ENCODE data around the gene CCDC32. TPM values are rescaled to one million over a fixed set of nuclear protein-coding genes. Genes with fewer than 3 reads are reported as not detected.

The CCDC32 gene
- total and polyA plus RNA-seq, 2 of the 13 experiments (the other 11 are each of a cell fraction or from before 2014, with no cell fraction given) = 10.8 to 23.2 TPM

GRCh38 chr15:40569129-40569953, 4.5 kb upstream of the CCDC32 start, which contains the start of gene RPUSD2 (continued):
- TF ChIP-seq PRMT3 (CRISPR knock-in tag; IDR thresholded peaks at IDR 0.05; ENCODE audit: borderline replicate concordance, low read depth) (0 out of 2 replicates have a peak, but pooled peaks have one; percentile 29), GLMP (CRISPR knock-in tag; IDR thresholded peaks at IDR 0.05; ENCODE audit: borderline replicate concordance) (no peak), ARNT (IDR thresholded peaks at IDR 0.05) (no peak), ATF2 (CRISPR knock-in tag; IDR thresholded peaks at IDR 0.05) (0 out of 2 replicates have a peak, but pooled peaks have one; percentile 41), ISL2 (CRISPR knock-in tag; IDR thresholded peaks at IDR 0.05) (no peak), RARG (CRISPR knock-in tag; IDR thresholded peaks at IDR 0.05; ENCODE audit: low read depth) (no peak), ZNF256 (CRISPR knock-in tag; conservative IDR thresholded peaks at IDR 0.05) (no peak), ZNF468 (CRISPR knock-in tag; IDR thresholded peaks at IDR 0.05) (no peak), SOX5 (CRISPR knock-in tag; IDR thresholded peaks at IDR 0.05; ENCODE audit: borderline replicate concordance) (no peak), ZNF740 (CRISPR knock-in tag; IDR thresholded peaks at IDR 0.05) (no peak), TCF12 (IDR thresholded peaks at IDR 0.05) (no peak), TCF12 (CRISPR knock-in tag; IDR thresholded peaks at IDR 0.05) (no peak), THAP8 (CRISPR knock-in tag; IDR thresholded peaks at IDR 0.05; ENCODE audit: borderline replicate concordance) (no peak), MAZ (IDR thresholded peaks at IDR 0.05; ENCODE audit: borderline replicate concordance, low read depth, low read length) (peak; percentile 98), MAZ (CRISPR knock-in tag; IDR thresholded peaks at IDR 0.05; ENCODE audit: low read depth) (peak; percentile 86), SRSF9 (IDR thresholded peaks at IDR 0.05; ENCODE audit: borderline replicate concordance, insufficient read depth, low read depth, low read length, poor library complexity, severe bottlenecking) (no peak), HINFP (CRISPR knock-in tag; IDR thresholded peaks at IDR 0.05; ENCODE audit: low read depth) (no peak), ZNF343 (CRISPR knock-in tag; IDR thresholded peaks at IDR 0.05) (0 out of 2 replicates have a peak, but pooled peaks have one; percentile 37), ATF1 (CRISPR knock-in tag; IDR thresholded peaks at IDR 0.05) (peak; percentile 99), MXD4 (CRISPR knock-in tag; IDR thresholded peaks at IDR 0.05) (peak; percentile 97), HDAC2 (CRISPR knock-in tag; IDR thresholded peaks at IDR 0.05) (peak; percentile 84), CHD2 (IDR thresholded peaks at IDR 0.05; ENCODE audit: low read depth, low read length) (0 out of 2 replicates have a peak, but pooled peaks have one; percentile 51), ZNF567 (CRISPR knock-in tag; IDR thresholded peaks at IDR 0.05; ENCODE audit: borderline replicate concordance) (no peak), ASH2L (IDR thresholded peaks at IDR 0.05; ENCODE audit: insufficient read length, low read depth, low read length) (peak; percentile 96), EED (CRISPR knock-in tag; IDR thresholded peaks at IDR 0.05) (0 out of 2 replicates have a peak, but pooled peaks have one; percentile 60)
